GM19035 (cell line): Measurements from ENCODE around the gene TBL1XR1.

Experiments
- ATAC-seq: cut with Tn5 transposase; IDR thresholded peaks from one replicate; pipeline ENCODE4 v1.9.1; 2021; ENCODE audit not compliant: unreplicated experiment

Gene TBL1XR1

DNA sequence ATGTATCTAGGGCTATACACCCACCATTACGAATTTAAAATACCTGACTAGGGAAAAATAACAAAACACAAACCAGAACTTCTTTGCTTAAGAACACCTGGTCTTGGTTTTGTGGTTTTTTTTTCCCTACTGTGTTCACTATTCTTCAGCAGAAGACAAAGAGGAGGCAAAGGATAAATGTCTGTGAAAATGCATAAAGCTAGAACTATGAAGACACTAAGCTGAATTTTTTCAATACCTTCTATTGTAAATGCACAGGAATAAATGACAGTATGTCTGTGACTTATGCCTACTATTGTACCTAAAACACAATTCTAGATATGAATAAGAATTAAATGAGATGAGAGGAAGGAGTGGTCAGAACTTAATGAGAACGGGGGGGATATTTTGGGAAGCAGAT lies 86.9 kb downstream of the TBL1XR1 start:
- ATAC-seq, result no peak

DNA sequence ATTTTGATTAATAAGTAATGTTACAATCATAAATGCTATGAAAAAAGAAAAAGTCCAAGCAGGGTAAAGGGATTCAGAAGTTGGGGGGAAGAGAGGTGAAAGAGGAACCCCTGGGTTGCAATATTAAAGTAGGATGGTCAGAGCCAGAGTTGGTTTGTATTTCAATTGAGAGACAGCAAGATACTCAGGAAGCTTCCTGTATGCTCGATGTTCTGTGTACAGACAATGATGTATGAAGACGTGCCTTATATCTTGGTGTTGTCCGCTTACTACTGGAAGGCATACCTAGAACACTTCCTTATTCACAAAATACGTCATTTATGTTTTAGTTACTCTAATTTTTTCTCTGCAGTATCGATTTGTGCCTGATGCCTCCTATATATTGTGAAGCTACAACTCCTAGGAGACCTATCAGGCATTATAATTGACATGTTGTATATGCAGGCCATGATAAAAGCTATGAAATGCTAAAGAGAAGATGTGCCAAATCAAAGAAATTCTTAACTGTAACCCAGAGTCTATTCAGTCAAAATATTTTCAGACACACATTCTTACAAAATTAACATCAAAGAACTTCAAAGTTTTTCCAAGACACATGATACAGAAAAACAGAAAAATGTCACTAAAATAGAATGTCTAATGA lies 87.5 kb downstream of the TBL1XR1 start:
- ATAC-seq, result no peak

- no peak for ATAC-seq
These were observed 88.6 kb downstream of the TBL1XR1 start for GRCh38 chr3:177108648-177109047.

DNA sequence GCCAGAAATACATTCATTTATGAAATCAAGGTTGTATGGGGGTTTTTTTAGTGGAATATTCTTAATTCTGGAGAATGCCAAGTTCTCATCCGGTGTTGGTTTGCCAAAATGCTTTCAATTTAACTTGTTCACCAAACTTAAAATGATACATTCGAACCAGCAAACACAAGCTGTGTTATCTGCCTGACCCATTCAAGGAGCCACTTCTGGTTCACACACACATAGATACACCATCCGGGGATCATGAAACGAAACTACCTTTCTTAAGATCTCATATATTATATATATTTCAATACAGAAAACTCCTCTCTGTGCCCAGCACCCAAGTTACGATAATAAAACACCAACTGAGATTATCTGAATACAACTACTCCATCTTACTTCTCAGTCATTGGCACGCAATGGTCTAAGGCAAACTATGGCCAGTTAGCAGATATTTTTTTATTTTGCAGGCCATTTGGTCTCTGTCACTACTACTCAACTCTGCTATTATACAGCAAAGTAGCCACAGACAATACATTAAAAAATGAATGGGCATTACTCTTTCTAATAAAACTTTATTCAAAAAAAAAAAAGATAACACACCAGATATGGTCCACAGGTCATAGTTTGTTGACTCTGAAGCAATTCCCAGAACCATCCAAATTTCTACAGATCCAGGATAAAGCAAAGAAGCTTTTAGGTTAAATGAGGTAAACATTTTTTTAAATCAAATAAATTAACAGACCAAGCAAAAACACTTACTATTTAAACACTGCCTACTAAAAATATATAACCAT lies 89.6 kb downstream of the TBL1XR1 start:
- ATAC-seq, result no peak

DNA sequence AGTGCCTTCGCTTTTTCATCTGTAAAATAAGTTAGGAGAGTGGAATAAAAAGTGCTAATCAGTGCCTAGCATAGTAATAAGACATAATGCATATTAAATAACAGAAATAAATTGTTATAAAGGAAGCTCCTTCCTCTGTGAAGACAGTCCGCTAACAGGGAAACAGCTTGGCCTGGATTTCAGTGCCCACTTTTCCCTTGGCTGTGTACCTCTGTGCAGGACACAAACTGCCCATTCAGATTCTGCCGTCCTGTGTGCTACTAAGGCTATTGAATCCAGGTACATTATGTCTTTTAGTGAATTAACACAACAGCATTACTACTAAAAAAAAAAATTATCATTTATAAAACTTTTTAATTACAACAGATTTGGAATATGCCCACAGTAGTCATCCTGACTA lies 90.7 kb downstream of the TBL1XR1 start:
- no peak for ATAC-seq

- ATAC-seq, result no peak
These were observed 91.1 kb downstream of the TBL1XR1 start for GRCh38 chr3:177106184-177106583.

DNA sequence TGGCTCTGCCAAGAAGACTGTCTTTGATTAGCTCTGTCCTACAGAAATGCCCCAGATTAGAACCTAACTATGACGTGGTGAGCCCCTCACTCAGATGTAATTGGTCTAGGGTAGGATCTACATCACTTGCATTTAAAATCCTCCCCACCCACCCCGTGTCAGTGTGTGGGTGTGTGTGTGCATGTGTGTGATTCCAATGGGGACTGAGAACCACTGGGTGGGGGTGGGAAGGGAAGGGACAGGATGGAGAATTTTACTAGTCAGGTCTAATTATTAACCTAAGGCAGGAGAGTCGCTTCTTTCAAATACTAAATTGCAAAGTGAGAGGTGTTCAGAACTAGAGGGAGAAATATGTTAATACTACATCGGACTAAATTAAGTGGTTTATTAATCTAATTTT lies 91.7 kb downstream of the TBL1XR1 start:
- no peak for ATAC-seq

GRCh38 chr3:177104299-177104992 lies 92.8 kb downstream of the TBL1XR1 start:
- ATAC-seq, result no peak

DNA sequence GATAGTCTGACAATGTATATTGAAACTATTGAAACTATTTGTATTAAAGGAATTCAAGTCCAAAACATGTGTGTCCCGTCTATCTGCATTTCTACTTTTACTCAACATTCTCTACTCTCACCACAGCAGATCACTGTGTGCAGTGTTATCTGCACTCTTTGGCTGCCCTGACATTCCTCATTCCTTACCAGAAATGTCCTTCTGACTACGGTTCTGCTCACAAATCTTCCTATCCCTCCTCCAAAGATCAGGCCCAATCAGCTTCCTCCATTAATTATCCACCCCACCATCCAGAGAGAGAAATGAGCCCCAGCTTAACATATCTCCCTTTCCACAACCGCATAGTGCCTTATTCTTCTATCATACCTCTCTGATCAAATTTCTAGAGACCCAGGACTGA lies 94.7 kb downstream of the TBL1XR1 start:
- no peak for ATAC-seq

GRCh38 chr3:177098551-177098950 lies 98.7 kb downstream of the TBL1XR1 start:
- no peak for ATAC-seq

GRCh38 chr3:177096615-177097014 lies 100.7 kb downstream of the TBL1XR1 start:
- ATAC-seq, result no peak

DNA sequence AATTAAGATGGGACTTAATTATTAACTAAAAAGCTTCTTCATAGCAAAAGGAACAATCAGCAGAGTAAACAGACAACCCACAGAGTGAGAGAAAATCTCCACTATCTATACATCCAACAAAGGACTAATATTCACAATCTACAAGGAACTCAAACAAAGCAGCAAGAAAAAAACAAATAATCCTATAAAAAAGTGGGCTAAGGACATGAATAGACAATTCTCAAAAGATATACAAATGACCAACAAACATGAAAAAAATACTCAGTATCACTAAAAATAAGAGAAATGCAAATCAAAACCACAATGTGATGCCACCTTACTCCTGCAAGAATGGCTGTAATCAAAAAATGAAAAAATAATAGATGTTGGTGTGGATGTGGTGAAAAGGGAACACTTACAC lies 103.3 kb downstream of the TBL1XR1 start:
- no peak for ATAC-seq

- no peak for ATAC-seq
These were observed 107.4 kb downstream of the TBL1XR1 start for GRCh38 chr3:177089901-177090300.

DNA sequence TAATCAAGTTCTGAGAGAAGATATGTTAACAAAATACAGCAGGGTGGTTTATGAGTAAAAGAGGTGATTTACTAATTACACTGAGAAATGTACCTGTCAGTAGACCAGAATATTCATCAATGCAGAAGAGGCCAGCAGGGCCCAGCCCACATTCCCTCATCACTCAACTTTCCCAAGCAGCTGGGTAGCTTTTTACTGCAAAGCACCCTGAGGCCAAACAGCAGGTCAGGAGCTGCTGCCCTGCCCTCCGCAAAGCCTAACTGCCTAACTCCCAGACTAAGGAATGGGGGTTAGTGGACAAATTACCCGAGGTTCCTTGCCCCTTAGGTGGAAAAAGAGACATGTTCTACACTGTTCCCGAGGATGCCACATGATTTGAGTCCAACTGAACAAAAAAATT lies 108.2 kb downstream of the TBL1XR1 start:
- no peak for ATAC-seq

DNA sequence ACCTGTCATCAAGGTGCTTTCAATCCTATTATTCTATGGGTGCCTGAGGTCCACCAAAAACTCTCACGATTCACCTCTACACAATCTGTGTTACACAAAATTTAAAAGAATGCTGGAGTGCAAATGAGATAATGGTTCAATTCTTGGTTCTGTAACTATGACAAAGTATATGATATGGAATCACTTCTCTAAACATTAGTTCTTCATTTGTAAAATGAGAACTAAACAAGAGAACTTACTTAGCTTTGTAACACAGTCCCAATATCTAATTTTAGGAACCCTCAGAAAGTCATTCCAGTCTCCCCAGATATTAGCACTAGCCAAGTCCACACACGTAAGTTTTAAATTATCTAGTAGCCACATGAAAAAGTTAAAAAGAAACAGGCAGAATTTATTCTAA lies 111.5 kb downstream of the TBL1XR1 start:
- ATAC-seq, result no peak

DNA sequence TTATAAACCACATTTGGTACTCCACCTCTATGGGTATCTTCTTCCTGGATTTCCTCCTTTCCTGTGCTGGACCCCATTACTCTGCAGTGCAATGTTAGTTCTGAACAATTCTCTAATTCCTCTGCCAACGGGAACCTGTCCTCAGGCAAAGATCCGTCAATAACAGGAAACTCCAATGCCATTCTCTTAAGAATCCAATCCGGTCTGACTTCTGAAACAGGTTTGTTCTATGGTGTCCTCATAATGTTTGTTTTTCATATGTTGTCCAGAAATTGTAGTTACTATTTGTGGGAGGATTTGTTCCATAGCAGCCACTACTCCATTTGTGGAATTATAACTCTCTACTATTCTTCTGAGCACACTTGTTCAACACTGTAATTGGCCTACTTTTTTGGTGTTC lies 112.7 kb downstream of the TBL1XR1 start:
- no peak for ATAC-seq

DNA sequence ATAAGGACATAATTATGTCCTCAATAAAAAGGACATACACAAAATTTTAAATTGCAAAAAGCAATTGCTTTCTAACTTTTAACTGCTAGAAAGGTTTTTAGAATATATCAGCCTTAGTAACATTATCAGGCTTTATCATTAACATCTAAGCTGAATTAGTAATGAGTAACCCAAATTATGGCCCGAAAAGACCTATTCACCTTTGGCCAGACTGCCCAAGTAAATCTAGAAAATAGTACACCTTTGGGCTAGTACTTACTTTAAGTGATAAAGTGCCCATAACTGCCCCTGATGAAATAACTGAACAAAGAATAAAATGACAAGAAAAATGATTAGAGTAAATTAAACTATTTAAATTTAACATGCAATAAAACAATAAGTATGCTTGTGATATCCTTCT lies 117.2 kb downstream of the TBL1XR1 start:
- ATAC-seq, result no peak

- ATAC-seq, result no peak
These were observed 117.6 kb downstream of the TBL1XR1 start for GRCh38 chr3:177079684-177080083.

GRCh38 chr3:177071496-177072156 lies 125.7 kb downstream of the TBL1XR1 start:
- no peak for ATAC-seq

DNA sequence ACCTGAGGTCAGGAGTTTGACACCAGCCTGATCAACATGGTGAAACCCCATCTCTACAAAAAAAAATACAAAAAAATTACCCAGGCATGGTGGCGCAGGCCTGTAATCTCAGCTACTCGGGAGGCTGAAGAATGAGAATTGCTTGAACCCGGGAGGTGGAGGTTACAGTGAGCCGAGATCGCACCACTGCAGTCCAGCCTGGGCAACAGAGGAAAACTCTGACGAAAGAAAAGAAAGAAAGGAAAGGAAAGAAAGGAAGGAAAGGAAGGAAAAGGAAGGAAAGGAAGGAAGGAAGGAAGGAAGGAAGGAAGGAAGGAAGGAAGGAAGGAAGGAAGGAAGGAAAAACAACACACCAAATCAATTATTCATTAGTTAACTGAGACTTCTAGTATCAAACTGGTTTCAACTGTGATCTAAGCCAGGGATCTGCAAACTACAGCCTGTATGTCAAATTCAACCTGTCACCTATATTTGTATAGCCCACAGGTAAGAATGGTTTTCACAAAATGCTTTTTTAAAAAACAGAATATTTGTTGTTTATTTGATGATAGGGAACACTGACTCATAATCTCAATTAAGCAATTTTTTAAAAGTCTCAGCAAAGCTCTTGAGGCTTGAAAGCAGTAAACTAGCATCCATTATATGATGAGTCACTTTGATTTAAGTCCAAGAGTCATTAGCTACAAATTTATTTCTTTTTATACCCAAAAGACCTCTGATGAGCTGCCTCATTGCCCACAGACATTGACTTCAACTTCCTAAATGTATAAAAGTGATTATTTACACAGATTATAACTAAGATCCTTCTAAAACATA lies 127.6 kb downstream of the TBL1XR1 start:
- ATAC-seq, result no peak

DNA sequence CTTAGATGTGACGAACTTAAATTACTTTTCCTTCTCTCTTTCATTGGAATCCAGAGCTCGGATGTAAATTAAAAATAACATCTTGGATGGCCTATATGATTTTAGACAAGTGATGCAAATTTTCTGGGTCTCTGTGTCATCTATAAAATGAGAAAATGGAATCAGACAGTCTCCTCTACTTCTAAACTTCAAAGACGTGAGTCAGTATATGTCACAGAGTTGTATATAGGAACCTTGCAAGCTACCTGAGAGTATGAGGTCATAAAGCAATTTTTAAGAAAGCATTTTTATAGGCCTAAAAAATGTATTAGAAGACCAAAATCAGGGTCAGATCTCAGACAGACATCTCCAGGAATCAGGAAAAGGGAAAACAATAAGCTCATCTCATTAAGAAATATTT lies 128.3 kb downstream of the TBL1XR1 start:
- ATAC-seq, result no peak
